Endometrial microvascular endothelial cells (primary cell): ENCODE measurements around the gene ESRP2. TPM values are rescaled to one million over a fixed set of nuclear protein-coding genes. Genes with fewer than 3 reads are reported as not detected.

Source experiments
- in situ Hi-C: cut with HindIII; loops from 2 replicates; pipeline ENCODE4 v1.10.0; 2017; ENCODE audit warnings: low sequenced_read_pairs, low pct_unique_long_range_greater_than_20kb; ENCODE audit errors: inconsistent ontology term
- total RNA-seq: library from RNA; depleted of rRNA; stranded (reverse); fragments of >200 nt; gene quantifications from one replicate; pipeline ENCODE4 v1.2.3, GENCODE V29; 2015; ENCODE audit errors: inconsistent ontology term

ESRP2 gene
- total RNA-seq, 1 donor from 2014 or later = 0.19 TPM

DNA sequence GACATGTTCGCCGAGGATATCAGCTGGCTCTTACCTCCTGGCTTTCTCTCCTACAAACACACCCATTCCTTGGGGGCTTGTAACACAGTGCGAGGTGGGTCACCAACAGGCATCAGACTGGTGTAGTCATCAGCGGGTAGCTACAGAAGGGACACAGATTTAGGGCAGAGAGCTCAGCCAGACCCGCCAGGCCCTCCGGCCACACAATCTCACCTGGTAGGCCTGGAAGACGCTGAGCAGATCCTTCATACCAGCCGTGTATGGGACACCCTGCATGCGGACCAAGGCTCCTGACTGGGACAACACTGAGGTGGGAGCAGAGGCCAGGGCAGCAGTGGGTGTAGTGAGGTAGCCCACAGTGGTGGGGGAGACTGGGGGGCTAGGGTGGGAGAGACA lies 5.8 kb downstream of the ESRP2 start:
- in situ Hi-C loops = no loop called here

DNA sequence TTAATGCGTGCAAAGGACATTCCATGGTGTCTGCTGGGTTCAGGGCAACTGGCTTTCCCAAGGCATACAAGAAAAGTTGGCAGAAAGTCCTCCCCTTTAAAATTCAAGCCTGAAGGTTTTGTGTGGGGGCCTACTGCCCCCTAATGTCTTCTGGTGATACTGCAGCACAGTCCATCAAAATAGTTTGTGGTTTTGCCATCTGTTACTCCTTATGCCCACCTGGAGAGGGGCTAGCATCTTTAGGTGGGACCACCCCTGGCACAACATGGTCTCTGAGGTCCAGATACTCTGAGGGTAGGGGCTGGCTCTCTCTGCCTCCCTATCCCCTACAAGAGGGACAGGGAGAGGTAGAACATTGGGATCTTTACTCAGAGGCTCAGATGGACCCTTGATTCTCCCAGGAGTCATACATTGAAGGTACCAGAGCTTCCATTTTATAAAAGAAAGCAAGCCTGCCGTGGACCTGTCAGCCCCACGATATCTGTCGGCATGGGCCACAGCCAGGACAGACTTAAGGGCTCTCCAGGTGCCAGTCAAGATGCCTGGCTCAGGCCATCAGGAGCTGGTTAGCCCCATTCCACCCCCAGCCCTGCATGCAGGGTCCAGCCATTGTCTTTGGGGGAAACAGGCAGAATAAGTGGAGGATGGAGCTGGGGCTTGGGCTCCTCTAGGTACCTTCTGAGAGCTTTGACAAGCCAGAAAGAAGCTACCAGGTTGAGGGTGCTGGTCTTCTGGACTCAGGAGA lies 6.3 kb downstream of the ESRP2 start:
- in situ Hi-C loops = no loop called here

DNA sequence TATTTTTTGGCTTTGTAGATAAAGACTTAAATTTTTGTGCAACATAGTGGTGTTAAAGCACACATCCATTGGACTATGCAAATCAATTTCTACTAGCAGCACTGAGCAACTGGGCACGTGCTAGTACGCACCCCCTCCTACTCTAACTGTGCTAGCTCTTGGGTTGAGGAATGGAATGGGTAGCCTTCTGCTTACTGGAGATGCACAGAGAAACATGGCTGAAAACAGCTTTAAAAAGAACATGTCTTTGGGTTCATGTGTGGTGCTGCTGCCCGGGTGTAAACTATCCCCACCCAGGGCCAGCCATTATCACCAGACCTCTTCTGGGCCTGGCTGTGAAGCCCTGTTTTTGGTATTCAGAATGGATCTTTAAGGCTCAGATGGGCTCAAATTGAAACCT lies 7.3 kb downstream of the ESRP2 start:
- in situ Hi-C loops = no loop called here

DNA sequence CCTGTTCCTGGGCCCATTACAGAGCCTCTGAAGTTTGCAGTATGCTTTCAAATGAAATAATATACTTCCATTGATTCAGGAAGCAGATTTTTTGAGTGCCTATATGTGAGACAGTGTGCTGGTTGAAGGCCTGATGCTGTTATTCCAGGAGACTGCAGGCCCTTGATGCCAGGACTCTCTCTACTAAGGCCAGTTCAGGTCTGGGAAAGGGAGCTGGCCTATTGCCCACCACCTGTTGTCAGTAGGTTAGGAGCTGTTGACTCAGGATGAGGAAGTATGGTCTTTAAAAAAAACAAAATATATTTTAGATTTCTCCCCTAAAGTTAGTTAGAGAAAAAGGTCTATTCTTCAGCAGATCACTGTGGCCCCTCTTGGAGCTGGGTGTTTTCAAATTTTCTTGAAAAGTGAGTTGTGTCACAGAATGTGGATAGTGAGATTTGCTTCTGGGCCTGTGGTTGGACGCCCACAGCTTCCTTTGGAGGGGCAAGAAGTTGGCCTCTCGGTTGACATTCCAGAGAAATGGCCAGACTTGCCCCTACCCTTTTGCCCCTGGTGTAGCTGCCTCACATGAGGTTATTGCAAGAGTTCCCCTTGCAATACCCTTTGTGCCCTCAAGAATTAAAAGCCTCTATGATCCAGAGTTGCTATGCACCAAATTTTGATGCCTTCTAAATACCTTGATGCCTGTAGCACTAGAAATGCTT lies 7.9 kb downstream of the ESRP2 start:
- in situ Hi-C loops = no loop called here

DNA sequence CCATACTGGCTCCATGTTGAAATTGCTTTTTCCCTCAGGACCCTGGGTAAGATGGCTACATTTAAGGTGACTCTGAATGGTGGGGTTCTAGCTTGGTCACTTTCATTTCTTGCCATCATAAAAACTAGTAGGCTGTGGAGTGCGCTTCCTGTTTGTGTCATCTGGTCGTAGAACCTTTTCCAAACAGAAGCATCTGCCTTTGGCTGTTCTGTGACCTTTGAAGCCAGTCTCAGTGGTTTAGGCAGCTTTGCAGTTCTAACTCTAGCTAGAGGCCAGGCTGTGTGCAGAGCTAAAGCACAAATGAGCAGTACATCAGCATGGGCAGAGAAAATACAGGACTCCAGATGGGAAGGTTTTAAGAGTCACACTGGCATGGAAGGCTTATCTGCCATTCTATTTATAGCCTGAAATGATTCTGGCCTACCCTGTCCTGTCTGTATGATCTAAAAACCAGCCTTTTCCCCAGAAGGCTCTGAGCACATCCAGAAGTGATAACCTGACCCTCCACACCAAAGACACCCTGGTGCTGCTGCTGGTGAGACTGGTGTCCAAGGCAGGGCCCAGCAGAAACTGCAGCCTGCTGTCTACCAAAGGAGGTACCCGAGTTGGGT lies 8.6 kb downstream of the ESRP2 start:
- in situ Hi-C loops = no loop called here

DNA sequence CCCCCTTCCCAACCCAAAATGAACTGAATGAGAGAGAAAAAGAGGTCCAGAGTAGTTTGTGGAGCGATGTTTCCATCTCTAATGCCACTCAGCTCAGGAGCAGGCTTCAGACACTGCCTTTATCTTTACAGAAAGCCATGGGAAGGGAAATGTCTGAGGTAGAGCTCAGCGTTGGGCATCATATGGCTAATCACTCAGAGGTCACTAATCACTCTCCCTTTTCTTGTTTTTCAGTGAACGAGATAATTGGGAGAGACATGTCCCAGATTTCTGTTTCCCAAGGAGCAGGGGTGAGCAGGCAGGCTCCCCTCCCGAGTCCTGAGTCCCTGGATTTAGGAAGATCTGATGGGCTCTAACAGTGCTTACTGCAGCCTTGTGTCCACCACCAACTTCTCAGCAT lies 9.8 kb downstream of the ESRP2 start:
- in situ Hi-C loops = no loop called here

DNA sequence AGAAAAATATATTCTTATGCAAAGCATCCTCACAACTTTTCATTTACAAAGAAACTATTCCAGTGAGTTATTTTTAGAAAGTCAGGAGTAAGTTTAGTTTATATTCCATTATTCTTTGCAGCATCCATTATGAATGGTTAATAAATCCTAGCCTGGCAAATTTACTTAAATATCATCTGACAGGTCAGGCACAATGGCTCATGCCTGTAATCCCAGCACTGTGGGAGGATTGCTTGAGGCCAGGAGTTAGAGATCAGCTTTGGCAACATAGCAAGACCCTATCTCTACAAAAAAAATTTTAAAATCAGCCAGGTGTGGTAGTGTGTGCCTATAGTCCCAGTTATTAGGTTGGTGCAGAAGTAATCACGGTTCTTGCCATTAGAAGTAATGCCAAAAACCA lies 12.9 kb downstream of the ESRP2 start:
- in situ Hi-C loops = no loop called here

DNA sequence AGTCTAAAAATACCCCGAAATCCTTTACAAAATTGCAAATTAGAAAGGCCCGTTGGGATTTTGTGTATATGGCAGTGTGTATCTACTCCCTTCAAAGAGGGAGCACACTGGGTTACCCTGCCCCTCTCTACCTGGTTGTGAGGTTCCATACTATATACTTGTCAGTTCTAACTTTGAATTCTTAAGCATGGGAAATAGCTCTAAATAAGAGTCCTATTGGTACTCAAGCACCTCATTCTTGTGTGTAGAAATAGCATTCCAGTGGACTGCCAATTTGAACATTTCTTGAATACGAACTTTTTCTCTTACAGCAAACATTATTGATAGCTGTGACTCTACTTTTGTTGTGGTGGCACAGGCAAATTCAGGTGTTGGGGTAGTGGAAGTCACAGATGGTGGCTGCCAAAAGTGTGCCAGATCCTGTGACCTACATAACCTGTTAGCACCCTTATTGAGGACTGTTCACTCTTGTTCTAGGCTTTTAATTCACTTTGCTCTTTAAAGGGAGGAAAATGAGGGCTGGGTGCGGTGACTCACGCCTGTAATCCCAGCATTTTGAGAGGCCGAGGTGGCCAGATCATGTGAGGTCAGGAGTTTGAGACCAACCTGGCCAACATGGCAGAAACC lies 16.1 kb downstream of the ESRP2 start:
- in situ Hi-C loops = no loop called here

DNA sequence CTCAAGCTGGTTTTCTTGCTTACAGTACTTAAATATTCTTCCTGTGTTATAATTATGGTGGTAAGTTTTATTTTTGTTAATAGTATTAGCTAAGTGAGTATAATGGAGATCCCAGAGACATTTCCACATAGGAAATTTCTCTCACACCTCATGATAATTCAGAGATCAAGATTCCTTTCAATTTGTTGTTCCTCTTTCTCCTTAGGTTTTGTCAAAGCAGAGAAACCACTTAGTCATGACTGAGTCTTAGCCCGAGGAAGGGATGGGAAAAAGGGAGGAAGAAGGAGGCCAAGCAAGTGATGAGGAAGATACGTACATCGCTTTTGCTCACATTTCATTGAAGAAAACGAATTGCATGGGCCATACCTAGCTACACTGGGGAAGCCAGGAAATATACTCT lies 18.4 kb downstream of the ESRP2 start:
- in situ Hi-C loops = no loop called here

DNA sequence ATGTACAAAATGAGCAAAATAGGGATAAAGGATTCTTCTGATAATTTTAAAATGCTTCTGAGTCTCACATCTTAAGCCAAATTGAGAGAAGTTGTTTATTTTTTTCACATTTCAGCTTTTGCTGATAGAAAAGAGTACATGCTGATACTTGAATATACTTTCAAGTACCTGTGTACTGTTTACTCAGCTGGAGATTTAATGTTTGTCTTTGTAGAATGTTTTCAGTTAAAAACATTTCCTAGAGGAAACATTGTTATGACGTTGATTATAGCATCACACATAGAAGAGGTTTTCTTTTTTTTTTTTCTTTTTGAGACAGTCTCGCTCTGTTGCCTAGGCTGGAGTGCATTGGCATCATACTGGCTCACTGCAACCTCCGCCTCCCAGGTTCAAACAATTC lies 19.7 kb downstream of the ESRP2 start:
- in situ Hi-C loops = no loop called here

DNA sequence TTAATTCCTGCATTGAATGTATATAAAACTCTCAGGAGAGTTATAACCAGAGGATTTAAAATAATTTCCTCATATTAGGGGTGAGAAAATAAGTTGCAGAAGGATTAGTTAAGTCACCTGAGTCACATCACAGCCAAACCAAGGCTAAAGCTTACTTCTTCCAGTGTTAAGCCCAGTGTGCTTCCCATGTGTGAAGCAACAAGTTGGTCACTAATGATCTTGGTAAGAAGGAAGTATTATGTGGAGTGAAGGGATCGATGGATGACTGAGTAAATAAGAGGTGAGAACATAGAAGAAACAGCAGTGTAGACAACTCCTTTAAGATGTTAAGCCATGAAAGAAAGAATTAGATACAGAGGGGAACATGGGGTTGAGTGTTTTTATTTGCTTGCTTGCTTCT lies 20.6 kb downstream of the ESRP2 start:
- in situ Hi-C loops = no loop called here

DNA sequence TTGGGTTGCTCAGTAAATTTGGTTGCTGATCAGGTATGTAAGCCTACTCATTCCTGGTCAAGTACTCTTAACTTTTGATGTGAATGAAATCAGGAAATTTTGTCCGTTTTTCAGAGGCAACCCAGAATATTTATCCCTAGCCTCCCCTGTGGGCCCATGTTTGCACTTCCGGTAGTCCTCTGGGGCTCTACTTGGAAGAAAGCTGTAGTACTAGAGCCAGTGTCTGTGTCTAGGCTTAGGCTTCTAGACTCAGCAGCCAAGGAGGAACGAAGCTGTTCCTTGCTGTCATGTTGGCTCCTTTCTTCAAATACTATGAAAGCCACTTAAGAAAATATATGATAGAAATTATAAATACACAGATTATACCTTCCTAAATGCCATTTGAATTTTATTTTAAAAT lies 21.2 kb downstream of the ESRP2 start:
- in situ Hi-C loops = no loop called here

DNA sequence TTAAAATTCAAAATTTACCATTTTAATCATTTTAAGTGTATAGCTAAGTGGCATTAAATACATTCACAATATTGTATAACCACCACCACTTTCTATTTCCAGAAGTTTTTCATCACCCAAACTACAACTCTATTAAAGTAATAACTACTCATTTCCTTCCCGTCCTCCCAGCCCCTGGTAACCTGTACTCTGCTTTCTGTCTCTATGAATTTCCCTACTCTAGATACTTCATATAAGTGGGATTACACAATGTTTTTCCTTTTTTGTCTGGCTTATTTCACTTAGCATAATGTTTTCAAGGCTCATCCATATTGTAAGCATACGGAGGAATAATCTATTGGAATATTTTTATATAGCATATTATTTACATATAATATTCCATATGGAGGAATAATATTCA lies 29.7 kb downstream of the ESRP2 start:
- in situ Hi-C loops = no loop called here

DNA sequence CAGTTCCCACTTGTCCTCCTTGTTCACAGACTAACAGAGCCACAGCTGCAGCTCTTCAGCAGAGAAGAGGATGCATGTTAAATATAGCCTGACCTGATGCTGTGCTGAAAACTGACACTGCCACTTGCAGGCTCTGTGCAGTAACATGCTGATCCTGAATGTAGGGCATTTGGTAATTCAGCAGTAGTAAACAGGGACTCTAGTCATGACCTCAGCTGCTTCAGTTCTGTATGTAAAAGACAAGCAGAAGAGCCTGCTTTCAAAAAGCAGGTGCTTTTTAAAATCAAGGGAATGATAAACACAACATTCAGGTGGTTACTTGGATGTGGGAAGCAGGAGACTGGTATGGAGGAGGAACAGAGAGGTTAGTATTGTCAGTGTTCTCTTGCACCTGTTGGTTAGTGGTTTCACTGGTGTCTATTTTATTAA lies 33.8 kb downstream of the ESRP2 start:
- in situ Hi-C loops = no loop called here

DNA sequence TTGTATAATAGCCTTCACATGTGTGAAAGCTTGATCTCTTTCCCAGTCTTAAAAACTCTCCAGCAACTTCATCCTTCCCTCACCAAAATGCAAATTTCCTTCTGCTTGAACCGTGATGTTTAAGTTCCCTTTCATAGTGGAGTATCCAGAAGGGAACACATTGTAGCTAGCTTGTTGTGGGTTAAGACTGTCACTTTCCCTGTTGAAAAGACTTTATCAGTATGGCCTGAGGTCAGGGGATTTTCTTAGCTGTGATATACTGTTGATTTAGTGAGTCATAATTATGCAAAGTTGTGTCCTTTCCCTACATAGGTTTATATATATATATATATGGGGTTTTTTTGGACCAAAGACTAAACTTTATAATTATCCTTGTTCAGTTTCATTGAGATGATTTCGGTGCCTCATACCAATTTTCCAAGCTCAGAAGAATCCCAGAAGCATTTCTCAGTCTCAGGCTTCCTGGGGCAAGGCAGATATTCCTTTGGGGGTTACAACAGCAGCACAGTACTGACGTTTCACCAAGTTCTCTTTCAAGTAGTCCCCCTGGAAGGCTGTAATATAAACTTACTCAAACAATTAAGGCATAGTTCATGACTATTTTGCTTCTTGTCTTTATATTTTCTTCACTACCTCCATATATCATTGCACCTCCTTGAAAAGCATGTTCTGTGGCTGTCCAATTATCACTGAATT lies 35.7 kb downstream of the ESRP2 start:
- in situ Hi-C loops = no loop called here

DNA sequence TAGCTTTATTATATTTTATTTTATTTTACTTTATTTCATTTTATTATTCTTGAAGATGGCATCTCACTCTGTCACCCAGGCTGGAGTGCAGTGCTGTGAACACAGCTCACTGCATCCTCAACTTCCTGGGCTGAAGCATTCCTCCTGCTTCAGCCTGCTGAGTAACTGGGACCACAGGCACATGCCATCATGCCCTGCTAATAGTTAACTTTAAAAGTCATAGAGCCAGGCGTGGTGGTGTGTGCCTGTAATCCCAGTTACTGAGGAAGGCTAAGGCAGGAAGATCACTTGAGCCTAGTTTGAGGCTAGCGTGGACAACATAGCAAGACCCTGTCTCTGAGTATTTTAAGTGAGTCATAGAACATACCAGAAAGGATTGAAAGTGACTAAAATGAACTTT lies 38.7 kb downstream of the ESRP2 start:
- in situ Hi-C loops = no loop called here

DNA sequence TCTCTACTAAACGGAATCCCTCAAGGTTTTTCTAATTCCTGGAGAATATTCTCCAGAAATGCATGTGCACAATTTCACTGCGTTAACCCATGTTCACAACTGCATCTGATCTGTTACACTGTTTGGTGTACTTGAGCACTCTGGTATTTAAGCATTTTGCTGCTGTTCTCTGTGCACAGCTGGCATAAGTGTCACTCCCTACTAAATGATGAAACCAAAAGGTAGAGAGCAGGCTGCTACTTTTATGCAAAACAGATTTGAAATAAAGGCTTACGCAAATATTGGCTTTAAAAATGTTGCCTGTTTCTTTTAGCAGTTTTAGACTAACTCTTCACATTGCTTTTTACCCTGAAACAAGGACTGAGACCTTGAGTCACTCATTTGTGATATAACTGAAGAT lies 41.7 kb downstream of the ESRP2 start:
- in situ Hi-C loops = no loop called here

DNA sequence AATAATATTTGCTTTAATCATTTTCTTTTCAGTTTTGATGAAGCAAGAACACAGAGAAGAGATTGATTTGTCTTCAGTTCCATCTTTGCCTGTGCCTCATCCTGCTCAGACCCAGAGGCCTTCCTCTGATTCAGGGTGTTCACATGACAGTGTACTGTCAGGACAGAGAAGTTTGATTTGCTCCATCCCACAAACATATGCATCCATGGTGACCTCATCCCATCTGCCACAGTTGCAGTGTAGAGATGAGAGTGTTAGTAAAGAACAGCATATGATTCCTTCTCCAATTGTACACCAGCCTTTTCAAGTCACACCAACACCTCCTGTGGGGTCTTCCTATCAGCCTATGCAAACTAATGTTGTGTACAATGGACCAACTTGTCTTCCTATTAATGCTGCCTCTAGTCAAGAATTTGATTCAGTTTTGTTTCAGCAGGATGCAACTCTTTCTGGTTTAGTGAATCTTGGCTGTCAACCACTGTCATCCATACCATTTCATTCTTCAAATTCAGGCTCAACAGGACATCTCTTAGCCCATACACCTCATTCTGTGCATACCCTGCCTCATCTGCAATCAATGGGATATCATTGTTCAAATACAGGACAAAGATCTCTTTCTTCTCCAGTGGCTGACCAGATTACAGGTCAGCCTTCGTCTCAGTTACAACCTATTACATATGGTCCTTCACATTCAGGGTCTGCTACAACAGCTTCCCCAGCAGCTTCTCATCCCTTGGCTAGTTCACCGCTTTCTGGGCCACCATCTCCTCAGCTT lies 45.0 kb downstream of the ESRP2 start:
- in situ Hi-C loops = no loop called here

DNA sequence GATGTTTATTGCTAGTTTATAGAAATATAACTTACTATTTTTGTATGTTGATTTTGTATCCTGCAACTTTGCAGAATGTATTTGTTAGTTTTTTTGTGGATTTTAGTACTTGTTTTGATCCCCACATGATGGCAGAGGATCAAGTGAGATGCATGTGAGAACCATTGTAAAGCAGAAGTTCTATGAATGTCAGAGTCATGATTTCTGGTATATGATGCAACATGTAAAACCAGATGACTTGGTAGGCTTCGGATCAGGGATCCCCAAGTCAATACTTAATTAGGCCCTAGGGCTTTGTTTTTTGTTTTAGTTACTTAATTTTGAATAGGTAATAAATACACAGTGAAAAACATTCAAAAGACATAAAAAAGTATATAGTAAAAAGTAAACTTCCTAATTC lies 45.8 kb downstream of the ESRP2 start:
- in situ Hi-C loops = no loop called here
